ENCODE measurements around the gene ZNF521.
A peak's percentile ranks its signal among the peaks of the same experiment; 100 is the strongest.

The ZNF521 gene

GRCh38 chr18:25284861-25285550 lies 67.0 kb downstream of the ZNF521 start:
- Histone ChIP-seq H3K4me3 (ENCODE audit: control insufficient read depth in 1 of 7, extremely low read depth in 1 of 7, insufficient read depth in 4 of 7, low read depth in 2 of 7, low read length in 6 of 7) (peak overlapping the region in 2 of 7 experiments; percentile 25 to 43), H3K36me3 (ENCODE audit: control insufficient read depth in 4 of 4, insufficient read depth in 4 of 4, low read length in 3 of 4) (peaks cover 0 to 7% (median 3%) of the 10 kb centered on the region in 4 experiments), H3K27ac (ENCODE audit: insufficient read depth in 1 of 2, low read depth in 1 of 2, low read length in 2 of 2, poor library complexity in 1 of 2, severe bottlenecking in 2 of 2) (peak overlapping the region; percentile 62 to 79), H3K27me3 (replicated peaks in 2 of 5; ENCODE audit: control insufficient read depth in 4 of 5, insufficient read depth in 5 of 5, low read length in 4 of 5) (no peaks in the 10 kb centered on the region), H3K9me3 (ENCODE audit: control extremely low read depth in 1 of 5, control insufficient read depth in 4 of 5, insufficient read depth in 2 of 5, low read depth in 1 of 5, low read length in 4 of 5) (no peaks in the 10 kb centered on the region), H3K4me1 (ENCODE audit: control extremely low read depth in 1 of 4, control insufficient read depth in 4 of 4, insufficient read depth in 4 of 4, low read length in 3 of 4) (peaks cover 22 to 64% (median 43%) of the 10 kb centered on the region in 4 experiments)
- DNase-seq: peak; percentile 49 to 91 (median 85)
- WGBS (ENCODE audit: insufficient coverage): 87% methylated on average over 5 of the region's 10 CpGs
- ChIA-PET POLR2A (interaction anchor here (2.2 kb wide), 1 partner anchor 45 kb away, joined by 8 read pairs; no protein-coding TSS in a partner anchor), CTCF (interaction anchor here (0.6 to 4.3 kb wide), 12 partner anchors 8 to 120 kb away, joined by 3 to 25 read pairs (median 3); no protein-coding TSS in a partner anchor)

DNA sequence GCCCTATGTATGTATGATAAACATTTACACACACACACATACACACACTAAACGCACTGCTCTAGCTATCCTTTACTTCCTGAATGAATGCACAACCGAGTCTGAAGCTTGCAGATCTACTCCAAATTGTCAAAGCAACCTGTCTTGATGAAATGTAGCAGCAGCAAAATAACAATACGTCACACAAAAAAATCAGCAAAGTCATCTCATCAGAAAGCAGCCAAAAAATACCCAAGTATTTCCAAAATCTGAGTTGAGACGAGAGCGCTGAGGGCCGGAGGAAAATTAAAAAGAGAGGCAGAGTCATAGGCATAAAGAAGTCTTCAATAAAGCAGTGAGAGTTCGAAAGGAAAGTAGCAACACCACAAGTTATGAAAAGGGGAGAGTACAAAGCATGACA lies 67.7 kb downstream of the ZNF521 start:
- Histone ChIP-seq H3K36me3 (ENCODE audit: control insufficient read depth in 4 of 4, insufficient read depth in 4 of 4, low read length in 3 of 4) (peaks cover 0 to 5% (median 4%) of the 10 kb centered on the region in 4 experiments), H3K27me3 (replicated peaks in 2 of 5; ENCODE audit: control insufficient read depth in 4 of 5, insufficient read depth in 5 of 5, low read length in 4 of 5) (no peaks in the 10 kb centered on the region), H3K27ac (ENCODE audit: insufficient read depth in 1 of 2, low read depth in 1 of 2, low read length in 2 of 2, poor library complexity in 1 of 2, severe bottlenecking in 2 of 2) (peak overlapping the region; percentile 62 to 79), H3K4me3 (ENCODE audit: control insufficient read depth in 1 of 7, extremely low read depth in 1 of 7, insufficient read depth in 4 of 7, low read depth in 2 of 7, low read length in 6 of 7) (peak overlapping the region in 3 of 7 experiments; percentile 5 to 43 (median 25)), H3K9me3 (ENCODE audit: control extremely low read depth in 1 of 5, control insufficient read depth in 4 of 5, insufficient read depth in 2 of 5, low read depth in 1 of 5, low read length in 4 of 5) (no peaks in the 10 kb centered on the region), H3K4me1 (ENCODE audit: control extremely low read depth in 1 of 4, control insufficient read depth in 4 of 4, insufficient read depth in 4 of 4, low read length in 3 of 4) (peaks cover 23 to 71% (median 49%) of the 10 kb centered on the region in 4 experiments)
- peak; percentile 51 to 85 (median 75) for DNase-seq
- POLR2A ChIA-PET: interaction anchor here (0.7 to 2.2 kb wide), 4 partner anchors 45 to 211 kb away, joined by 3 to 8 read pairs (median 4); no protein-coding TSS in a partner anchor
- 37% methylated on average over 5 of the region's 7 CpGs for WGBS (ENCODE audit: insufficient coverage)
- CTCF ChIA-PET: interaction anchor here (0.7 to 4.3 kb wide), 13 partner anchors 9 to 1153 kb away, joined by 3 to 25 read pairs (median 4); no protein-coding TSS in a partner anchor

- 85% methylated on average over 2 of the region's 2 CpGs for WGBS (ENCODE audit: insufficient coverage)
- Histone ChIP-seq H3K27me3 (replicated peaks in 2 of 5; ENCODE audit: control insufficient read depth in 4 of 5, insufficient read depth in 5 of 5, low read length in 4 of 5) (no peaks in the 10 kb centered on the region), H3K4me3 (ENCODE audit: control insufficient read depth in 1 of 7, extremely low read depth in 1 of 7, insufficient read depth in 4 of 7, low read depth in 2 of 7, low read length in 6 of 7) (peak overlapping the region in 2 of 7 experiments; percentile 34 to 43), H3K27ac (ENCODE audit: insufficient read depth in 1 of 2, low read depth in 1 of 2, low read length in 2 of 2, poor library complexity in 1 of 2, severe bottlenecking in 2 of 2) (peak overlapping the region; percentile 62 to 79), H3K36me3 (ENCODE audit: control insufficient read depth in 4 of 4, insufficient read depth in 4 of 4, low read length in 3 of 4) (peaks cover 0 to 5% (median 4%) of the 10 kb centered on the region in 4 experiments), H3K4me1 (ENCODE audit: control extremely low read depth in 1 of 4, control insufficient read depth in 4 of 4, insufficient read depth in 4 of 4, low read length in 3 of 4) (peaks cover 23 to 72% (median 50%) of the 10 kb centered on the region in 4 experiments), H3K9me3 (ENCODE audit: control extremely low read depth in 1 of 5, control insufficient read depth in 4 of 5, insufficient read depth in 2 of 5, low read depth in 1 of 5, low read length in 4 of 5) (no peaks in the 10 kb centered on the region)
- DNase-seq: no peak
- ChIA-PET POLR2A (interaction anchor here (0.7 to 2.2 kb wide), 5 partner anchors 44 to 1781 kb away, joined by 3 to 8 read pairs (median 4); no protein-coding TSS in a partner anchor), CTCF (interaction anchor here (0.7 to 4.3 kb wide), 15 partner anchors 7 to 1153 kb away, joined by 3 to 25 read pairs (median 4); no protein-coding TSS in a partner anchor)
These were observed 68.2 kb downstream of the ZNF521 start for GRCh38 chr18:25283781-25284180.

DNA sequence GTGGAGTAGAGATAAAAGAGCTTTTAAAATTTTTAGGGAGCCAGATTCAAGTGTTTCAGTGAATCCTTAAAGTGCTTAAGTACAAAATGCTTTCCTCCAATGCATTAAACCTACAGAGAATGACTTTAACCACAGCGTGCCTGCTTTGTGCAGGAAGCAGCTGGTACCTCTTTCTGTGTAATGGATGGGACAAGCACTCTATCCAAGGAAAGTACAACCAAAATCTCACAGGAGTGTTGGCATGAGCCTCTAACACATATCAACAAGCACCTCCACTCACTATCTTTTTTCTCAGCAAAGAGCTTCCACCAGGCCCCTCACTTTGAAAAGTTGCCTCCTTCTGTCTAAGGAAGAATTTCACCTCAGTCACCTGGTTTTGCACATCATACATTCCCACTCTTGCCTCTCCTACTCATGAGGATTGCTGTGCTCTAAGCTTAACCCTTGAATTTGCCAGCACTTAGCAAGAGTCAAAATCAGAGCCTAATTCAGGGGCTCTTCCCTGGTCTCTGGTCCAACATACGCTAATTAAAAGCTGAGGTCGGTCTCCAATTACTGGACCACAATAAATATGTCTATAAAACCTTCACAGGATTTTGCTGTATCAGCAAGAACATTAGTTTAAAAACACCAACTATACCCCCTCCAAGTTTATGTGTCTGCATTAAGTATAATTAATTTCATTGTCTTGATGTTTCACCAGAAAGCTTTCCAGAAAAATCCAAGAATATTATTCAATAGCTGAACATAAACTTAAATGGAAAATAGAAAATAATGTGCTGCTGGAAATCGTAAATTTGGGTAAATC lies 68.9 kb downstream of the ZNF521 start:
- WGBS (ENCODE audit: insufficient coverage): 100% methylated on average over 1 of the region's 4 CpGs
- peaks cover 0 to 5% (median 3%) of the 10 kb centered on the region in 4 experiments for H3K36me3 ChIP-seq (ENCODE audit: control insufficient read depth in 4 of 4, insufficient read depth in 4 of 4, low read length in 3 of 4)
- peak overlapping the region; percentile 28 to 79 for H3K27ac ChIP-seq (ENCODE audit: insufficient read depth in 1 of 2, low read depth in 1 of 2, low read length in 2 of 2, poor library complexity in 1 of 2, severe bottlenecking in 2 of 2)
- ChIA-PET POLR2A (interaction anchor here (0.7 to 2.2 kb wide), 4 partner anchors 16 to 1780 kb away, joined by 3 to 8 read pairs (median 4); no protein-coding TSS in a partner anchor), CTCF (interaction anchor here (0.9 to 4.3 kb wide), 14 partner anchors 8 to 118 kb away, joined by 3 to 25 read pairs (median 4); no protein-coding TSS in a partner anchor)
- peak overlapping the region in 2 of 7 experiments; percentile 34 to 46 for H3K4me3 ChIP-seq (ENCODE audit: control insufficient read depth in 1 of 7, extremely low read depth in 1 of 7, insufficient read depth in 4 of 7, low read depth in 2 of 7, low read length in 6 of 7)
- peak in 2 of 3 donors; percentile 62 to 75 for DNase-seq
- peaks cover 23 to 74% (median 50%) of the 10 kb centered on the region in 4 experiments for H3K4me1 ChIP-seq (ENCODE audit: control extremely low read depth in 1 of 4, control insufficient read depth in 4 of 4, insufficient read depth in 4 of 4, low read length in 3 of 4)
- no peaks in the 10 kb centered on the region for H3K27me3 ChIP-seq (replicated peaks in 2 of 5; ENCODE audit: control insufficient read depth in 4 of 5, insufficient read depth in 5 of 5, low read length in 4 of 5)
- no peaks in the 10 kb centered on the region for H3K9me3 ChIP-seq (ENCODE audit: control extremely low read depth in 1 of 5, control insufficient read depth in 4 of 5, insufficient read depth in 2 of 5, low read depth in 1 of 5, low read length in 4 of 5)

DNA sequence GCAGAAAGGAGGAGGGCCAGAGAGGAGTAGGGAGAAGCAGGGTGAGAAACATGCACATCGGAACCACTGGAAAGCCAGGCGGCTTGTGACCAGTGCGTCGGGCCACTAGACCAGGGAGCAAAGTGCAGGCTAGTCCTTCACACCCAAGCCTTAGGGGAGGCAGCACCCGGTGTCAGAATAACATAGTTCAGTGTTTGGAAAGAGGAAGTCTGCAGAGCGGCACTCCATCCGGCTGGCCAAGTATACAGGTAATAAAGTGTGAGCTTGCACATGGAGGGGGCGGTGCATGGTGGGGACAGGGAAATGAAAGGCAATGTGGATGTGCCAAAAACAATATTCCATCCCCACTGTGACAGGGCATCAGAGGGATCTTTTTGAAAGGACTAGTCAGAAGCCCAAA lies 69.7 kb downstream of the ZNF521 start:
- ChIA-PET POLR2A (interaction anchor here (0.8 to 2.0 kb wide), 3 partner anchors 17 to 53 kb away, joined by 3 to 4 read pairs (median 3); no protein-coding TSS in a partner anchor), CTCF (interaction anchor here (1.1 to 3.2 kb wide), 6 partner anchors 9 to 44 kb away, joined by 3 to 13 read pairs (median 6); no protein-coding TSS in a partner anchor)
- H3K4me1 ChIP-seq (ENCODE audit: control extremely low read depth in 1 of 4, control insufficient read depth in 4 of 4, insufficient read depth in 4 of 4, low read length in 3 of 4): peaks cover 23 to 77% (median 50%) of the 10 kb centered on the region in 4 experiments
- H3K36me3 ChIP-seq (ENCODE audit: control insufficient read depth in 4 of 4, insufficient read depth in 4 of 4, low read length in 3 of 4): peaks cover 0 to 5% (median 3%) of the 10 kb centered on the region in 4 experiments
- peak overlapping the region; percentile 28 to 75 for H3K27ac ChIP-seq (ENCODE audit: insufficient read depth in 1 of 2, low read depth in 1 of 2, low read length in 2 of 2, poor library complexity in 1 of 2, severe bottlenecking in 2 of 2)
- no peaks in the 10 kb centered on the region for H3K9me3 ChIP-seq (ENCODE audit: control extremely low read depth in 1 of 5, control insufficient read depth in 4 of 5, insufficient read depth in 2 of 5, low read depth in 1 of 5, low read length in 4 of 5)
- H3K4me3 ChIP-seq (ENCODE audit: control insufficient read depth in 1 of 7, extremely low read depth in 1 of 7, insufficient read depth in 4 of 7, low read depth in 2 of 7, low read length in 6 of 7): peak overlapping the region in 2 of 7 experiments; percentile 21 to 46
- H3K27me3 ChIP-seq (replicated peaks in 2 of 5; ENCODE audit: control insufficient read depth in 4 of 5, insufficient read depth in 5 of 5, low read length in 4 of 5): no peaks in the 10 kb centered on the region
- 5% methylated on average over 7 of the region's 8 CpGs for WGBS (ENCODE audit: insufficient coverage)
- DNase-seq: peak; percentile 54 to 91 (median 87)

GRCh38 chr18:25281556-25281955 lies 70.4 kb downstream of the ZNF521 start:
- CTCF ChIA-PET: interaction anchor here (0.7 kb wide), 2 partner anchors 38 to 40 kb away, joined by 3 read pairs; no protein-coding TSS in a partner anchor

More at GRCh38 chr18:25281556-25281955, 70.4 kb downstream of the ZNF521 start:
- Histone ChIP-seq H3K27ac (ENCODE audit: insufficient read depth in 1 of 2, low read depth in 1 of 2, low read length in 2 of 2, poor library complexity in 1 of 2, severe bottlenecking in 2 of 2) (peak overlapping the region in 1 of 2 experiments; percentile 75), H3K9me3 (ENCODE audit: control extremely low read depth in 1 of 5, control insufficient read depth in 4 of 5, insufficient read depth in 2 of 5, low read depth in 1 of 5, low read length in 4 of 5) (no peaks in the 10 kb centered on the region), H3K4me1 (ENCODE audit: control extremely low read depth in 1 of 4, control insufficient read depth in 4 of 4, insufficient read depth in 4 of 4, low read length in 3 of 4) (peaks cover 23 to 78% (median 50%) of the 10 kb centered on the region in 4 experiments), H3K27me3 (replicated peaks in 2 of 5; ENCODE audit: control insufficient read depth in 4 of 5, insufficient read depth in 5 of 5, low read length in 4 of 5) (no peaks in the 10 kb centered on the region), H3K36me3 (ENCODE audit: control insufficient read depth in 4 of 4, insufficient read depth in 4 of 4, low read length in 3 of 4) (peaks cover 0 to 5% (median 3%) of the 10 kb centered on the region in 4 experiments), H3K4me3 (ENCODE audit: control insufficient read depth in 1 of 7, extremely low read depth in 1 of 7, insufficient read depth in 4 of 7, low read depth in 2 of 7, low read length in 6 of 7) (no peak overlapping the region)
- POLR2A ChIA-PET: interaction anchor here (0.7 to 2.0 kb wide), 3 partner anchors 17 to 41 kb away, joined by 3 to 4 read pairs (median 3); no protein-coding TSS in a partner anchor
- peak in 2 of 3 donors; percentile 40 to 61 for DNase-seq
- WGBS (ENCODE audit: insufficient coverage): 59% methylated on average over 3 of the region's 6 CpGs
